Amniotic epithelial cell (primary cell): ENCODE results near the gene CD300A.

Experiments used
- DNase-seq: peaks from one replicate; pipeline ENCODE4 v3.0.0-alpha.2; 2010; ENCODE audit warnings: low read depth

The CD300A gene

DNA sequence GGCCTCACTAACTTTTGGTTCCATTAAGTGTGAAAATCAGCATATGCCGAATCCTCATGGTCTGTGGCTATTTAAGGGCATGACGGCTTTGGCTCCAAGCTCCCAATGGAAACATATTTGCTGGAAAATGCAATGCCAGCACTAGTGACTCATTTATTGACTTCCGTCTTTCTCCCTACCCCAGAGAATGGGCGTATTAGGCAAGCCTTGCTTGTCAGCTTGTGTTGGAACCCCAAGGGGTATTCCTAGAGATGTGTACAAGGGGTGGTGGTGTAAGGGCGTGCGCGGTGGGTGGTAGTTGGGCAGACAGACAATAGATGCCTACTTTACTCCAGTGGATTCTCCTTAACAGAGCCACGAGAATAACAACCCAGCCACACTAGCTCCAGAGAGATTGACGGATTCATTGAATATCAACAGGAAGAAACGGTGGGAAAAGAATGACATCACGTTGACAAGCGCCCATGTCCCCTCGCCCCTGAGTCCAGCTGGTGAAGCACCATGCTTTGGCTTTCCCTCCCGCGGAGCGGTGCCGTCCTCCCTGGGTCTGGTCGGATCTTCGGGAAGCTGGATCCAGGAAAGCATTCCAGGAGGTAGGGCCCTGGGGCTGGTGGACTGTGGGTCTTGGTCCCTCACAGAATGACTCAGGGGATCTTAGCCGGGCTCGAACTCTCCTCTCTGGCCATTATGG, 54.5 kb downstream of the CD300A start:
- no peak for DNase-seq

GRCh38 chr17:74521701-74522201, 55.3 kb downstream of the CD300A start:
- no peak for DNase-seq

DNA sequence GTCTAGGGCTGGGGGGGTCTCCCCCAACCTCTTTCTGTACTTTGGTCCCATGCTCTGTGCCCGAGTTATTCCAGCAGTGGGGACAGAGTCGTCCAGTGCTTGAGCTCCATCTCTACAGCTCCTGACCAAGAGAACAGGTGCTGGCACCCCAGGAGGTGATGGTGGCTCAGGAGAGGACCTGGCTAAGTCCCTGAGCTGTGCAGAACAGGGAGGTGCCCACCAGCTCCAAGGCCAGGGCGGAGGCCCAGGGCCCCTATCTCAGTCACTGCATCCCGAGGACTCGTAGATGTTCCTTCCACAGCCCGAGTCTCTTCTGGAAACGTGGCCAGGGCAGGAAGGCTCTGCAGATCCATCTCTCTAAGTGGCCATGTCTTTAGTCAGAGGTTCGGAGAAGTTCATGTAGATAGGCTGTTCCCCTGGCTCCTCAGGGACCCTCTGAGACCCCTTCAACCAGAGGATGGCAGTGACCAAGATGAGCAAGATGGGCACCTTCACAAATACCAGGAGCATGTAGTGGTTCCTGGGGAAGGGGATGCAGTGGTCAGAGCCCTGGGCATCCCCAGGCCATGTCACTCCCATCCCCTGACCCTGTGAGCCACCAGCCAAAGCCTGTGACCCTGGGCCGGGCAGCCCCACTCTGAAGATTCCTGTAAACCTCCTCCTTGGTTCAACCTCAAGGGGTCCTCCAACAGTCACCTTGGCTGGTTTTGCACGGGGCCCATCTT, 56.1 kb downstream of the CD300A start:
- DNase-seq = no peak

- no peak for DNase-seq
These were observed 56.9 kb downstream of the CD300A start for GRCh38 chr17:74523308-74523707.

GRCh38 chr17:74524653-74525464, 58.4 kb downstream of the CD300A start:
- no peak for DNase-seq

DNA sequence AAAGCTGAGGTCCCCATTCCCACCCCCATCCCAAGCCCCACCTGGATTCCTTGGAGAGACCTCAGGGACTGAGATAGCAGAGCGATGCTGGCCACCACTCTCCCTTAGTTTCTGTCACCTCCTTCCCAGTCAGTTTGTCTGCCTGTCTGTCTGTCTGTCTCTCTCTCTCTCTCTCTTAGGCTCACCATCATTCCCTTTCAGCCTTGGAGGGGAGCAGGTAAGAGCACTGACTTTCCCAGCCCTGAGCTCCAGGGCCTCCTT, 59.0 kb downstream of the CD300A start:
- DNase-seq = no peak

GRCh38 chr17:74525781-74526288, 59.4 kb downstream of the CD300A start:
- DNase-seq = no peak

- DNase-seq = no peak
These were observed 60.2 kb downstream of the CD300A start for GRCh38 chr17:74526681-74527080.

DNA sequence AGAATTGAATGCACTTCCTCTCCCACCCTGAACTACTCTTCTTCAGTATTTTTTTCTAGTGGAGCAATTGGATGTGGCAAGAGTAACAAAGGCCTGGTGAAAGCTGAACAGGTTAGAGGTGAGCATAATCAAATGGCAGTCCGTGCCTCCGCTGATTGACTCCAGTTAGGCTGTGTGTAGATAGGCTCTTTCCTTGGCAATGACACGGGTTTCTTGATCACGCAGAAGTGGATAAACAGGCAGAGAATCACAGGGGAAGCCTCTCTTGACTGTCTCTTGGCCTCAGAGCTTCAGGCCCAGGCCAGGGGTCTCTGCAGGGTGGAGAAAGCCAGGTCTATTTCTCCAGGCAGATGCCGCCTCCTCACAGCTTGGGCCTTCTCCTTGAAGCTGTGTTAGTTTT, 60.6 kb downstream of the CD300A start:
- DNase-seq = no peak

DNA sequence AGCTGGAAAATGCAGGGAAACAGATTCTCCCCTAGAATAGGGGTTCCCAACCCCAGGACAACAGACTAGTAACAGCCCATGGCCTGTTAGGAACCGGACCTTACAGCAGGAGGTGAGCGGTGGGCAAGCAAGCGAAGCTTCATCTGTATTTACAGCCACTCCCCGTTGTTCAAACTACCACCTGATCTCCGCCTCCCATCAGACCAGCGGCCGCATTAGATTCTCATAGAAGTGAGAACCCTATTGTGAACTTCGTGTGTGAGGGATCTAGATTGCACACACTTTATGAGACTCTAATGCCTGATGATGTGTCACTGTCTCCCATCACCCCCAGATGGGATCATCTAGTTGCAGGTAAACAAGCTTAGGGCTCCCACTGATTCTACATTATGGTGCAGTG, 61.3 kb downstream of the CD300A start:
- DNase-seq = no peak

- no peak for DNase-seq
These were observed 62.2 kb downstream of the CD300A start for GRCh38 chr17:74528491-74529199.

- no peak for DNase-seq
These were observed 62.8 kb downstream of the CD300A start for GRCh38 chr17:74529243-74529642.

DNA sequence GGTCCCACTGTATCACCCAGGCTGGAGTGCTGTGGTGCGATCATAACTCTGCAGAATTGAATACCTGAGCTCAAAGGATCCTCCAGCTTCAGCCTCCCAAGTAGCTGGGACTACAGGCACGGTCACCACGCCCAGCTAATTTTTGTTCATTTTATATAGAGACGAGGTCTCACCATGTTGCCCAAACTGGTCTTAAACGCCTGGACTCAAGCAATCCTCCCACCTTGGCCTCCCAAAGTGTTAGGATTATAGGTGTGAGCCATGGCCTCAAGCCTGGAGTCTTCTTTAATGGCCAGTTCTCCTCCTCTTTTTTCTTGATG, 64.4 kb downstream of the CD300A start:
- no peak for DNase-seq

DNA sequence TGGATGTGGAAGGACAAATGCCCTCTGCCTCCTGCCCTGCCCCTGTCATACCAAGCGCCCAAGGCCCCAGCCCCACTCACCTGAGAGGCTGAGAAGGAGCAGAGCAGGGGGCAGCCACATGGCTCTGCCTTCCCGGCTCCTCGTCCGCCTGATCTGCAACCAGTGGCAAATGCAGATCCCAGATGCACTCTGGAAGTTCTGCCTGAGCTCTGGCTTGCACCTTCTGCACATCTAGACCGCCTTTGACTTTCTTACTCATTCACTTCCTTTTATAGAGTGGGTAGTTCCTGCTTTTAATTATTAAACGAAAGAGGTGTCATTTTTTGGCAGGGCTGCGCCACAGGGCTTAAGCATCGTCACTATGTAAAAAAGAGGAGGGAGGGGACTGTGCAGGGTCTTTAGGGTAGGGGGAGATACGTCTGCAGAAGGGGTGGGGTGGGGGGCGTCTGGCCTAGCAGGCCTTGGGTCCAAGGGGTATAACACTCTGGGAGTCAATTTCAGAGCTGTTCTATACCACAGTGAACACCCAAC, 64.9 kb downstream of the CD300A start, which contains the start of gene CD300LB:
Gene CD300LB, minus strand, starts transcription at position 245 of the 531 bp plus-strand sequence. Its CDS starts 125 bp downstream, at position 120.
- DNase-seq = no peak

DNA sequence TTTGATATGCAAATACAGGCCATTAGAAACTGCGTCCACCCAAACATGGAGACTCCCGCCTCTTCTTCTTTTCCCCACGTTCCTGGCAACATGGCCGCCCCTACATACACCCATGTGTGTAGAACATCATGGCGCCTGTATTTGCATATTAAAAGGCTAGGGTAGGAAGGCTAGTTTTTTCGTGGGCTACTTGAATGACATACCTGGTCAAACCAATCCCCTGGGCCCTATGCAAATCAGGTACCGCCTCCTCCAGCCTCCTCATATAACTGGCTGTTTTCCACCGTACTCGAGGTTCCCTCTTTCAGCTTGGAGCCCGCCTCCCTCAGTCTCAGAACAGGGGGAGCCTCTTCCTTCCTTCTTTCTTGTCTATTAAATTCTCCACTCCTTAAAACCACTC, 65.7 kb downstream of the CD300A start:
- no peak for DNase-seq
